B cell (primary cell): ENCODE results near the gene DLX6.

Experiments used
- EZH2 ChIP-seq: IDR thresholded peaks from 2 replicates; pipeline ENCODE4 v1.6.1; 2012; ENCODE audit warnings: borderline replicate concordance, low read depth, mild to moderate bottlenecking, moderate library complexity, low read length; ENCODE audit not compliant: insufficient read depth, poor library complexity, severe bottlenecking
- TF ChIP-seq, protein P1 (sequence below): fragments of 200-600 bp; IDR thresholded peaks from one replicate; pipeline ENCODE4 v1.8.0; 2022; ENCODE audit warnings: antibody characterized with exemption, mild to moderate bottlenecking

DNA sequence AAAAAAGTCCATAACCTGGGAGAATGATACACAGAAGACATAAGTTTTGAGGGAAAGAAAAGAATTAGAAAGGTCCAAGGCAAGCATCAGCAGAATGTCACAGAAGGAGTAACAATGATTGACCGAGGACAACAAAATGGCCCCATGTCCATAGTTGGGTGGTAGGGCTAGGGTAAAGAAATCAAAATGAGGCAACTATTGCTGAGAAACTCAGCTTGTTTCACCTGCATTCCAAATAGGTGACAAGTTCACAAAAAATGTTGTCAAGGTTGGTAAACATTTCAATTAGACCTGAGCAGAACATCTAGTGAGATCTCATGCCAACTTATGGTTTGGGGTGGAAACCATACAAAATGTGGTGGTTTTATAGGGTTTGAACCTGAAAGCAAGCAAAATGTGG, 22.8 kb upstream of the DLX6 start:
- TF ChIP-seq, protein P1, sequence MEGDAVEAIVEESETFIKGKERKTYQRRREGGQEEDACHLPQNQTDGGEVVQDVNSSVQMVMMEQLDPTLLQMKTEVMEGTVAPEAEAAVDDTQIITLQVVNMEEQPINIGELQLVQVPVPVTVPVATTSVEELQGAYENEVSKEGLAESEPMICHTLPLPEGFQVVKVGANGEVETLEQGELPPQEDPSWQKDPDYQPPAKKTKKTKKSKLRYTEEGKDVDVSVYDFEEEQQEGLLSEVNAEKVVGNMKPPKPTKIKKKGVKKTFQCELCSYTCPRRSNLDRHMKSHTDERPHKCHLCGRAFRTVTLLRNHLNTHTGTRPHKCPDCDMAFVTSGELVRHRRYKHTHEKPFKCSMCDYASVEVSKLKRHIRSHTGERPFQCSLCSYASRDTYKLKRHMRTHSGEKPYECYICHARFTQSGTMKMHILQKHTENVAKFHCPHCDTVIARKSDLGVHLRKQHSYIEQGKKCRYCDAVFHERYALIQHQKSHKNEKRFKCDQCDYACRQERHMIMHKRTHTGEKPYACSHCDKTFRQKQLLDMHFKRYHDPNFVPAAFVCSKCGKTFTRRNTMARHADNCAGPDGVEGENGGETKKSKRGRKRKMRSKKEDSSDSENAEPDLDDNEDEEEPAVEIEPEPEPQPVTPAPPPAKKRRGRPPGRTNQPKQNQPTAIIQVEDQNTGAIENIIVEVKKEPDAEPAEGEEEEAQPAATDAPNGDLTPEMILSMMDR: no peak
- no peak for TF ChIP-seq EZH2
